ENCODE results near the gene ARSG. TPM values are rescaled to one million over a fixed set of nuclear protein-coding genes. Genes with fewer than 3 reads are reported as not detected.

Gene ARSG
- polyA plus RNA-seq, 1 experiment = 1.9 TPM

DNA sequence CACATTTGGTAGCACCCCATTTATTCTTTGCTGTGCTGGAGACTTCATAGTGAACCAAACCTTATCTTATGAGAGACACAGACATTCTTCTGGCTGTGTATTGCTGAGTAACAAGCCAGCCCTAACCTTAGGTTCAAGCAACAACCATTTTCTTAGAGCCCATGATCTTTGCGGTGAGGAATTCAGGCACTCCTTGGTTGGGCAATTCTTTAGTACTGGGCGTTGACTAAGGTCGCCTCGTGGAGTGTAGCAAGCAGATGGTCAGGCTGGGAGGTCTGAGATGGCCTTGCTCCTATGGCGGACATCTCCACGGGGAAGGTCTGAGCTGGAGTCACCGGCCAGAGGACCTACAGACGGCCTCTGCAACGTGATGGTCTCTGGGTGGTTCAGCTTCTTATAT lies 43.1 kb downstream of the ARSG start:
- no peak for DNase-seq (ENCODE audit: low read depth, low spot score)
- Histone ChIP-seq H3K27me3 (ENCODE audit: control insufficient read depth, insufficient read depth, low read length) (no peaks in the 10 kb centered on the region), H3K4me3 (ENCODE audit: low read depth, low read length) (no peak overlapping the region), H3K9me3 (ENCODE audit: control insufficient read depth, insufficient read depth, low read length) (peaks cover 9% of the 10 kb centered on the region), H3K27ac (ENCODE audit: low read depth, low read length) (no peak overlapping the region)
- TF ChIP-seq, protein P1, sequence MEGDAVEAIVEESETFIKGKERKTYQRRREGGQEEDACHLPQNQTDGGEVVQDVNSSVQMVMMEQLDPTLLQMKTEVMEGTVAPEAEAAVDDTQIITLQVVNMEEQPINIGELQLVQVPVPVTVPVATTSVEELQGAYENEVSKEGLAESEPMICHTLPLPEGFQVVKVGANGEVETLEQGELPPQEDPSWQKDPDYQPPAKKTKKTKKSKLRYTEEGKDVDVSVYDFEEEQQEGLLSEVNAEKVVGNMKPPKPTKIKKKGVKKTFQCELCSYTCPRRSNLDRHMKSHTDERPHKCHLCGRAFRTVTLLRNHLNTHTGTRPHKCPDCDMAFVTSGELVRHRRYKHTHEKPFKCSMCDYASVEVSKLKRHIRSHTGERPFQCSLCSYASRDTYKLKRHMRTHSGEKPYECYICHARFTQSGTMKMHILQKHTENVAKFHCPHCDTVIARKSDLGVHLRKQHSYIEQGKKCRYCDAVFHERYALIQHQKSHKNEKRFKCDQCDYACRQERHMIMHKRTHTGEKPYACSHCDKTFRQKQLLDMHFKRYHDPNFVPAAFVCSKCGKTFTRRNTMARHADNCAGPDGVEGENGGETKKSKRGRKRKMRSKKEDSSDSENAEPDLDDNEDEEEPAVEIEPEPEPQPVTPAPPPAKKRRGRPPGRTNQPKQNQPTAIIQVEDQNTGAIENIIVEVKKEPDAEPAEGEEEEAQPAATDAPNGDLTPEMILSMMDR (IDR thresholded peaks at IDR 0.05; ENCODE audit: low read depth, low read length) = no peak
- ChIA-PET CTCF (no interaction called here), POLR2A (no interaction called here)

DNA sequence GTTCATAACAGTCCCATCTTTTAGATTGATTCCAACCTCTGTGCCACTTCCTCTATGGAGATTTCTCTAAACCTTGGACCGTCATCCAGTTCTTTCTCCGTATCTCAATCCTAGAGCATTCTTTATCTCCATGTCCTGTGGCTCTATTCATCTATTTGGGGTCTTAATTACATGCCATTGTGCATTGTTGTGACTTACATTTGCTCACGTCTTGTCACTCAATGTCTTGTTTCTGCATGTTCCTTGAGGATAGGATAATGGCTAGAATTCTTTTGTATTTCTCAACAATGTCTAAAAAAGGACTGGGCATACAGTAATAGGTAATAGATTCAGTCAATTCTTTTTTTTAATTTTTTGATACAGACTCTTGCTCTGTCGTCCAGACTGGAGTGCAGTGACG lies 50.2 kb downstream of the ARSG start:
- CTCF ChIA-PET = no interaction called here
- POLR2A ChIA-PET = no interaction called here
- no peak for DNase-seq (ENCODE audit: low read depth, low spot score)
- Histone ChIP-seq H3K27ac (ENCODE audit: low read depth, low read length) (no peak overlapping the region), H3K4me3 (ENCODE audit: low read depth, low read length) (no peak overlapping the region), H3K9me3 (ENCODE audit: control insufficient read depth, insufficient read depth, low read length) (no peaks in the 10 kb centered on the region; the same call in 1 of the 2 replicates), H3K27me3 (ENCODE audit: control insufficient read depth, insufficient read depth, low read length) (no peaks in the 10 kb centered on the region)
- TF ChIP-seq, protein P1 (IDR thresholded peaks at IDR 0.05; ENCODE audit: low read depth, low read length) = no peak

DNA sequence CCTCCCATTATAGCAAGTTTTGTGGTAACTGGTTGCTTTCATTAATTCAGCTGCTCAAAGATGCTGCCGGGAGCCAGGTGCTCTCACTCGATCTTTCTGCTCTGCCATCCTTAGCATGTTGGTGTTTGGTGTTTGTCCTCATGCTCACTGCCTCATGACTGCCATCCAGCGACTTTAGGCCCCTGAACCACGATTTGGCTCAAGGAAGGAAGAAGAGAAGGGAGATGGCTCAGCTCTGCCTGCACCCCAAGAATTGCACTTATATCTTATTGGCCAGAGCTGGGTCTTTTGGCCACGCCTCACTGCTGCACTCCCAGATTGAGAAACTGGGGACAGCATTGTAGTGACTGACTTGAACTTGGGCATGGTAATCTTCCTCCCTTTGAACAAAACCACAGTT lies 52.7 kb downstream of the ARSG start:
- Histone ChIP-seq H3K9me3 (ENCODE audit: control insufficient read depth, insufficient read depth, low read length) (no peaks in the 10 kb centered on the region; the same call in 1 of the 2 replicates), H3K27me3 (ENCODE audit: control insufficient read depth, insufficient read depth, low read length) (no peaks in the 10 kb centered on the region), H3K4me3 (ENCODE audit: low read depth, low read length) (no peak overlapping the region), H3K27ac (ENCODE audit: low read depth, low read length) (no peak overlapping the region)
- ChIA-PET CTCF (no interaction called here), POLR2A (interaction anchor here (0.9 kb wide), 1 partner anchor 11 kb away, joined by 3 read pairs; no protein-coding TSS in a partner anchor)
- TF ChIP-seq, protein P1 (IDR thresholded peaks at IDR 0.05; ENCODE audit: low read depth, low read length) = no peak
- DNase-seq (ENCODE audit: low read depth, low spot score) = no peak

DNA sequence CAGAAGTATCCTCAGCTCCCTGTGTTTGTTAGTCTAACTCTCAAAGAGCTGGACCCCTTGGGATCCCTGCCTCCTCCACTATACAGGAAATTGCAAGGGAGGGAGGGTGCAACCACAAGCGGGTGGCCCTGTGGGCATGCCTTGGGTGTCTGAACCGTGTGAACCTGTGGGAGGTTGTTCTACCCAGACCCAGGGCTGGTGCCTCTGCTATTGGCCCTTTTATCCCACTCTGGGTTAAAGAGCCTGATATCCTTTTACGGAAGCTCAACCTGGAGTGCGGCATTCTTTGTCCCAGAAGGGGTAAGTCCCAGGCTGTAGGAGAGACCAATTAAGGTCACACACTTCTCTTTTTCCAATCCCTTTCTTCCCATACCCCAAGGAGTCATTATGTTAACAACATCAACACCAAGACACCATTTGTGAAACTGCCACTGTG lies 53.4 kb downstream of the ARSG start:
- no peak for DNase-seq (ENCODE audit: low read depth, low spot score)
- CTCF ChIA-PET = no interaction called here
- Histone ChIP-seq H3K27me3 (ENCODE audit: control insufficient read depth, insufficient read depth, low read length) (no peaks in the 10 kb centered on the region), H3K4me3 (ENCODE audit: low read depth, low read length) (no peak overlapping the region), H3K27ac (ENCODE audit: low read depth, low read length) (no peak overlapping the region), H3K9me3 (ENCODE audit: control insufficient read depth, insufficient read depth, low read length) (no peaks in the 10 kb centered on the region; the same call in 1 of the 2 replicates)
- TF ChIP-seq, protein P1 (IDR thresholded peaks at IDR 0.05; ENCODE audit: low read depth, low read length) = no peak
- POLR2A ChIA-PET = interaction anchor here (0.9 kb wide), 1 partner anchor 10 kb away, joined by 3 read pairs; no protein-coding TSS in a partner anchor

DNA sequence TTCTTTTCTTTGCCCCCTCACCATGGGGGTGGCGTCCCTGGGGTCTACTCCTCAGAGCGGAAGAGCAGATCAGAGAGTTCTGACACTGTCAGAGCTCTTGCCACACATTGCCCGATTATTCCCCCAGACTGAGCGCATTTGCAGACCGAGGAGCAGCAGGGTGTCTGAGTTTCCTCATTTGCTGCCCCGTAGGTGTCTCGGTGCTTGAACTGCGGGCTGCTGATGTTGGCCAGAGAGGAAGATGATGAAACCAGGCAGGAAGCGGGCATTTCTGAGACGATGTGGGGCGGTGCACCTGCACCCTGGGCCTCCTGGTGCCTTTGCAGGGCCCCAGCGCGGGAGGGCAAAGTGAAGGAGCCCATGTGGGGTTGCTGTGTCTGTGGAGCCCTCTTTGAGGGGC lies 55.2 kb downstream of the ARSG start:
- H3K9me3 ChIP-seq (ENCODE audit: control insufficient read depth, insufficient read depth, low read length) = no peaks in the 10 kb centered on the region; the same call in 1 of the 2 replicates
- CTCF ChIA-PET = no interaction called here
- no peak overlapping the region for H3K4me3 ChIP-seq (ENCODE audit: low read depth, low read length)
- H3K27ac ChIP-seq (ENCODE audit: low read depth, low read length) = no peak overlapping the region
- TF ChIP-seq, protein P1 (IDR thresholded peaks at IDR 0.05; ENCODE audit: low read depth, low read length) = no peak
- POLR2A ChIA-PET = no interaction called here
- no peak for DNase-seq (ENCODE audit: low read depth, low spot score)
- H3K27me3 ChIP-seq (ENCODE audit: control insufficient read depth, insufficient read depth, low read length) = no peaks in the 10 kb centered on the region
